ENCODE measurements around the gene PRDM16.

DNA sequence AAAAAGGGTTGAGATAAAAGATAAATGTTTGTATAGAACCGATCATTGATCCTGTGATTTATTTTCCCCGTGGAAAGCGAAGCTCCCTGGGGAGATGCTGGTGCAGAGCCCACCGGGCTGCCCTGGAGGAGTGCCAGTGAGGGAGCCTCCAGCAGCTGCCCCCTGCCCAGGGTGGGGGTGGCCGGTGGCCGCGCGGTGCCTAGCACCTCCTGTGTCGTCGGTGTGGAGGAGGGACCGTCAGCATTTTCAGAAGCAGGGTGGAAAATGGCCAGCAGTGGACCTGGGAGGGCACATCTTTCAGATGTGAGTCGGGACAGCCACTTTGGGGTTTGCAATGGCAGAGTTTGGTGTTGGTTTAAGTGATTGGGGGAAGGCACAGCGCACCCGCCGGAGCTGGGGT lies 164.0 kb downstream of the PRDM16 start:
- TF ChIP-seq, protein P1, sequence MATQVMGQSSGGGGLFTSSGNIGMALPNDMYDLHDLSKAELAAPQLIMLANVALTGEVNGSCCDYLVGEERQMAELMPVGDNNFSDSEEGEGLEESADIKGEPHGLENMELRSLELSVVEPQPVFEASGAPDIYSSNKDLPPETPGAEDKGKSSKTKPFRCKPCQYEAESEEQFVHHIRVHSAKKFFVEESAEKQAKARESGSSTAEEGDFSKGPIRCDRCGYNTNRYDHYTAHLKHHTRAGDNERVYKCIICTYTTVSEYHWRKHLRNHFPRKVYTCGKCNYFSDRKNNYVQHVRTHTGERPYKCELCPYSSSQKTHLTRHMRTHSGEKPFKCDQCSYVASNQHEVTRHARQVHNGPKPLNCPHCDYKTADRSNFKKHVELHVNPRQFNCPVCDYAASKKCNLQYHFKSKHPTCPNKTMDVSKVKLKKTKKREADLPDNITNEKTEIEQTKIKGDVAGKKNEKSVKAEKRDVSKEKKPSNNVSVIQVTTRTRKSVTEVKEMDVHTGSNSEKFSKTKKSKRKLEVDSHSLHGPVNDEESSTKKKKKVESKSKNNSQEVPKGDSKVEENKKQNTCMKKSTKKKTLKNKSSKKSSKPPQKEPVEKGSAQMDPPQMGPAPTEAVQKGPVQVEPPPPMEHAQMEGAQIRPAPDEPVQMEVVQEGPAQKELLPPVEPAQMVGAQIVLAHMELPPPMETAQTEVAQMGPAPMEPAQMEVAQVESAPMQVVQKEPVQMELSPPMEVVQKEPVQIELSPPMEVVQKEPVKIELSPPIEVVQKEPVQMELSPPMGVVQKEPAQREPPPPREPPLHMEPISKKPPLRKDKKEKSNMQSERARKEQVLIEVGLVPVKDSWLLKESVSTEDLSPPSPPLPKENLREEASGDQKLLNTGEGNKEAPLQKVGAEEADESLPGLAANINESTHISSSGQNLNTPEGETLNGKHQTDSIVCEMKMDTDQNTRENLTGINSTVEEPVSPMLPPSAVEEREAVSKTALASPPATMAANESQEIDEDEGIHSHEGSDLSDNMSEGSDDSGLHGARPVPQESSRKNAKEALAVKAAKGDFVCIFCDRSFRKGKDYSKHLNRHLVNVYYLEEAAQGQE (IDR thresholded peaks at IDR 0.05; ENCODE audit: low read depth, low read length) = no peak
- TF ChIP-seq, protein P2, sequence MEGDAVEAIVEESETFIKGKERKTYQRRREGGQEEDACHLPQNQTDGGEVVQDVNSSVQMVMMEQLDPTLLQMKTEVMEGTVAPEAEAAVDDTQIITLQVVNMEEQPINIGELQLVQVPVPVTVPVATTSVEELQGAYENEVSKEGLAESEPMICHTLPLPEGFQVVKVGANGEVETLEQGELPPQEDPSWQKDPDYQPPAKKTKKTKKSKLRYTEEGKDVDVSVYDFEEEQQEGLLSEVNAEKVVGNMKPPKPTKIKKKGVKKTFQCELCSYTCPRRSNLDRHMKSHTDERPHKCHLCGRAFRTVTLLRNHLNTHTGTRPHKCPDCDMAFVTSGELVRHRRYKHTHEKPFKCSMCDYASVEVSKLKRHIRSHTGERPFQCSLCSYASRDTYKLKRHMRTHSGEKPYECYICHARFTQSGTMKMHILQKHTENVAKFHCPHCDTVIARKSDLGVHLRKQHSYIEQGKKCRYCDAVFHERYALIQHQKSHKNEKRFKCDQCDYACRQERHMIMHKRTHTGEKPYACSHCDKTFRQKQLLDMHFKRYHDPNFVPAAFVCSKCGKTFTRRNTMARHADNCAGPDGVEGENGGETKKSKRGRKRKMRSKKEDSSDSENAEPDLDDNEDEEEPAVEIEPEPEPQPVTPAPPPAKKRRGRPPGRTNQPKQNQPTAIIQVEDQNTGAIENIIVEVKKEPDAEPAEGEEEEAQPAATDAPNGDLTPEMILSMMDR (IDR thresholded peaks at IDR 0.05) = no peak
- no peak for TF ChIP-seq TEAD4 (IDR thresholded peaks at IDR 0.05; ENCODE audit: borderline replicate concordance, insufficient read depth)
- no peak for TF ChIP-seq EP300 (IDR thresholded peaks at IDR 0.05; ENCODE audit: borderline replicate concordance in 1 of 2, low read depth in 1 of 2, low read length in 1 of 2)
- no peak for TF ChIP-seq POLR2AphosphoS5 (IDR thresholded peaks at IDR 0.05; ENCODE audit: low read depth, low read length)
- TF ChIP-seq RAD21 (IDR thresholded peaks at IDR 0.05; ENCODE audit: low read length) = no peak
- TF ChIP-seq, protein P3, sequence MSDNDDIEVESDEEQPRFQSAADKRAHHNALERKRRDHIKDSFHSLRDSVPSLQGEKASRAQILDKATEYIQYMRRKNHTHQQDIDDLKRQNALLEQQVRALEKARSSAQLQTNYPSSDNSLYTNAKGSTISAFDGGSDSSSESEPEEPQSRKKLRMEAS (IDR thresholded peaks at IDR 0.05; ENCODE audit: low read depth) = no peak
- TF ChIP-seq GABPA (IDR thresholded peaks at IDR 0.05; ENCODE audit: low read depth) = no peak
- no peak for TF ChIP-seq NRF1 (IDR thresholded peaks at IDR 0.05; ENCODE audit: low read depth, low read length)
- no peak for TF ChIP-seq TAF1 (IDR thresholded peaks at IDR 0.05; ENCODE audit: borderline replicate concordance, low read depth, low read length)
- TF ChIP-seq, protein P4, sequence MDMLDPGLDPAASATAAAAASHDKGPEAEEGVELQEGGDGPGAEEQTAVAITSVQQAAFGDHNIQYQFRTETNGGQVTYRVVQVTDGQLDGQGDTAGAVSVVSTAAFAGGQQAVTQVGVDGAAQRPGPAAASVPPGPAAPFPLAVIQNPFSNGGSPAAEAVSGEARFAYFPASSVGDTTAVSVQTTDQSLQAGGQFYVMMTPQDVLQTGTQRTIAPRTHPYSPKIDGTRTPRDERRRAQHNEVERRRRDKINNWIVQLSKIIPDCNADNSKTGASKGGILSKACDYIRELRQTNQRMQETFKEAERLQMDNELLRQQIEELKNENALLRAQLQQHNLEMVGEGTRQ (IDR thresholded peaks at IDR 0.05; ENCODE audit: borderline replicate concordance, low read depth, low read length) = no peak

Measured in SK-N-SH (cell line).